PC-9 (cell line): ENCODE measurements around the gene PYGB. TPM values are rescaled to one million over a fixed set of nuclear protein-coding genes. Genes with fewer than 3 reads are reported as not detected.
"Not testable (repeated sequence)": the region's sequence is repeated elsewhere in the genome, so short reads cannot be mapped to it uniquely, and the experiment has no call there.

Experiments used
- BruUV-seq: library from RNA; stranded (reverse); fragments of 400-500 nt; replicated peaks from 2 replicates; lab custom pipeline; 2021; lab: Mats Ljungman, UMichigan
- CTCF ChIA-PET: fragments of 300-600 bp; sonication (Branson Sonifier 250); formaldehyde crosslinking; loops from one replicate; lab custom pipeline; 2022; ENCODE audit warnings: antibody characterized with exemption; lab: Charles Lee
- POLR2A ChIA-PET: fragments of 300-600 bp; sonication (Branson Sonifier 250); formaldehyde crosslinking; loops from one replicate; lab custom pipeline; 2022; ENCODE audit warnings: antibody characterized with exemption; ENCODE audit not compliant: unreplicated experiment; lab: Charles Lee
- DNase-seq, 2 experiments: peaks; one replicate each; pipeline versions ENCODE4 v3.0.0 to v3.0.0-alpha.2; 2015 to 2022; ENCODE audit warnings: mixed read lengths in 1 of 2
- H2AFZ ChIP-seq: fragments of 200-600 bp; sonication (generic); 2 replicates; pipeline ENCODE4 v1.8.1; 2017; ENCODE audit warnings: antibody characterized with exemption
- H3F3A ChIP-seq: fragments of 200-600 bp; sonication (generic); 2 replicates; pipeline ENCODE4 v1.8.1; 2017; ENCODE audit warnings: antibody characterized with exemption, mild to moderate bottlenecking, low read depth; ENCODE audit not compliant: insufficient read depth
- H3K27ac ChIP-seq: fragments of 200-600 bp; sonication (generic); 2 replicates; pipeline ENCODE4 v1.6.1; 2016; ENCODE audit warnings: mixed run types
- H3K27me3 ChIP-seq: fragments of 200-600 bp; sonication (generic); 2 replicates; pipeline ENCODE4 v1.6.1; 2016; ENCODE audit warnings: low read depth, mixed run types; ENCODE audit not compliant: insufficient read depth
- H3K36me3 ChIP-seq: fragments of 200-600 bp; sonication (generic); 2 replicates; pipeline ENCODE4 v1.6.1; 2016; ENCODE audit warnings: low read depth, mixed run types
- H3K4me1 ChIP-seq: fragments of 200-600 bp; sonication (generic); replicated peaks from 2 replicates; pipeline ENCODE4 v1.6.1; 2016; ENCODE audit warnings: mixed run types; ENCODE audit not compliant: insufficient read depth
- H3K4me2 ChIP-seq: fragments of 200-600 bp; sonication (generic); 2 replicates; pipeline ENCODE4 v1.6.1; 2017; ENCODE audit warnings: mixed run types
- H3K4me3 ChIP-seq: fragments of 200-600 bp; sonication (generic); 2 replicates; pipeline ENCODE4 v1.6.1; 2016; ENCODE audit warnings: mixed run types
- H3K79me2 ChIP-seq: fragments of 200-600 bp; sonication (generic); 2 replicates; pipeline ENCODE4 v1.6.1; 2017; ENCODE audit warnings: low read depth, mixed run types
- H3K9me2 ChIP-seq: fragments of 200-600 bp; sonication (generic); 2 replicates; pipeline ENCODE4 v1.8.1; 2017; ENCODE audit warnings: mild to moderate bottlenecking; ENCODE audit not compliant: insufficient read depth
- H3K9me3 ChIP-seq: fragments of 200-600 bp; sonication (generic); 2 replicates; pipeline ENCODE4 v1.8.1; 2016; ENCODE audit warnings: low read depth; ENCODE audit not compliant: insufficient read depth
- H4K20me1 ChIP-seq: fragments of 200-600 bp; sonication (generic); 2 replicates; pipeline ENCODE4 v1.8.1; 2017; ENCODE audit not compliant: insufficient read depth
- EZH2 ChIP-seq: fragments of 200-600 bp; sonication (generic); IDR thresholded peaks from 2 replicates; pipeline ENCODE4 v1.8.0; 2017; ENCODE audit warnings: antibody characterized with exemption, low read depth
- intact Hi-C: fragments of 100-400 bp; cut with micrococcal nuclease; formaldehyde crosslinking; loops from one replicate; pipeline ENCODE4 v1.10.0; 2022; ENCODE audit not compliant: unreplicated experiment
- total RNA-seq: library from RNA; stranded (reverse); gene quantifications from 2 replicates; pipeline ENCODE4 v1.2.3, GENCODE V29; 2021
- TF ChIP-seq, protein P1 (sequence below): fragments of 200-600 bp; sonication (generic); conservative IDR thresholded peaks from 2 replicates; pipeline ENCODE4 v1.6.1; 2017; ENCODE audit warnings: mixed run types, antibody characterized with exemption, mild to moderate bottlenecking, moderate library complexity

Gene PYGB
- total RNA-seq, 1 experiment from 2014 or later: 133 TPM

DNA sequence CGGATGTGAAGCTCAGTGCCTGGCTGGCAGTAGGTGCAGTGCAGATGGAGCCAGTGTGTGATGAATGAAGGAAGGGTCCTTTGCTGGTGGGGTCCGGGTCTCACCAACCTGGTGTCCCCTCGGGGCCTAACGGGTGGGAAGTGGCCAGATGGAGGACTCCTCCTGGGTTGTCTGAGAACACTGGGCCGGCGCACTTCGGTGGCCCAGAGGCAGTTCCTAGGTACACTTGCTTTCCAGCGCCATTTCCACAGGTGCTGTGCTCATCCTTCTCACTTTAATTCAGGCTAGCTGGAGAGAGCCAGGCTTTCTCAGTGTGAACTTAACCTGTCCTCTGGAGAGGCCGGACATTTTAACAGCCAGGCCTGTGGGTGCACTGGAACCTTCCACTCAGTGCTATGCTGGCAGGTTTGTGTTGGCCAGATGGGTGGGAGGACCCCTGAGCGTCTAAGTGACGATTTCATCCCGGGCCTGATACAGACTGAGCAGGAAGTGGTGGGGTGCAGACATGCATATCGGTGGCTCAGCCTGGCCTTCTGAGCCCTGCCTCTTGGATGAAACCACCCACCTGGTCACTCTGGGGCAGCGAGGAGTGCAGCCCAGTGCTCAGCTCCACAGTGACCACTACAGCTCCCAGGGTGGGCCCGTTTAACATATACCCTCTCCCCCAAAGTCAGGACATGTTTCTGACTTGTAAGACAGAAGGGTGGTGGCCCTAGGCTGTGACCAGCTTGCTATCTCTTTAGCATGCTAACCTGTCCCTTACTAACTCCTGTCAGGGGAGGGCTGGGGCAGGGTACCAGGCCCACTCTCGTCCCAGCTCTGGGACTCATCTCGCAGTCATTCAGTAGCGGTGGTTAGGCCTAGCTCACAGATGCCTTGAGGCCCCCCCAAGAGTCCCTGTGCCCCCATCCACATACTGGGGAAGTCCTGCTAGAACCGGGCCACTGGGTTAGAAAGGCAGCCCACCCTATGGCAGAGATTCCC is 8.2 kb upstream of the PYGB start:
- no peak for TF ChIP-seq EZH2
- TF ChIP-seq, protein P1, sequence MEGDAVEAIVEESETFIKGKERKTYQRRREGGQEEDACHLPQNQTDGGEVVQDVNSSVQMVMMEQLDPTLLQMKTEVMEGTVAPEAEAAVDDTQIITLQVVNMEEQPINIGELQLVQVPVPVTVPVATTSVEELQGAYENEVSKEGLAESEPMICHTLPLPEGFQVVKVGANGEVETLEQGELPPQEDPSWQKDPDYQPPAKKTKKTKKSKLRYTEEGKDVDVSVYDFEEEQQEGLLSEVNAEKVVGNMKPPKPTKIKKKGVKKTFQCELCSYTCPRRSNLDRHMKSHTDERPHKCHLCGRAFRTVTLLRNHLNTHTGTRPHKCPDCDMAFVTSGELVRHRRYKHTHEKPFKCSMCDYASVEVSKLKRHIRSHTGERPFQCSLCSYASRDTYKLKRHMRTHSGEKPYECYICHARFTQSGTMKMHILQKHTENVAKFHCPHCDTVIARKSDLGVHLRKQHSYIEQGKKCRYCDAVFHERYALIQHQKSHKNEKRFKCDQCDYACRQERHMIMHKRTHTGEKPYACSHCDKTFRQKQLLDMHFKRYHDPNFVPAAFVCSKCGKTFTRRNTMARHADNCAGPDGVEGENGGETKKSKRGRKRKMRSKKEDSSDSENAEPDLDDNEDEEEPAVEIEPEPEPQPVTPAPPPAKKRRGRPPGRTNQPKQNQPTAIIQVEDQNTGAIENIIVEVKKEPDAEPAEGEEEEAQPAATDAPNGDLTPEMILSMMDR: no peak
- H3K79me2 ChIP-seq: no peaks in the 10 kb centered on the region
- DNase-seq: no peak
- ChIA-PET POLR2A (no interaction called here), CTCF (no interaction called here)
- intact Hi-C loops: loop anchor here (2.0 to 5.0 kb wide), 4 partner anchors 15 to 1107 kb away; no protein-coding TSS in a partner anchor
- no peak overlapping the region for H2AFZ ChIP-seq
- no peak overlapping the region for H3K4me3 ChIP-seq
- peak overlapping the region; percentile 98 for H3K27ac ChIP-seq
- no peaks in the 10 kb centered on the region for H3K9me3 ChIP-seq
- H3K4me2 ChIP-seq: peak overlapping the region; percentile 63
- H3K9me2 ChIP-seq: no peaks in the 10 kb centered on the region
- peaks cover 58% of the 10 kb centered on the region for H3K4me1 ChIP-seq
- H3K36me3 ChIP-seq: no peaks in the 10 kb centered on the region
- no peaks in the 10 kb centered on the region for H3K27me3 ChIP-seq
- no TSS peak for BruUV-seq
- H3F3A ChIP-seq: peaks cover 28% of the 10 kb centered on the region
- no peaks in the 10 kb centered on the region for H4K20me1 ChIP-seq

DNA sequence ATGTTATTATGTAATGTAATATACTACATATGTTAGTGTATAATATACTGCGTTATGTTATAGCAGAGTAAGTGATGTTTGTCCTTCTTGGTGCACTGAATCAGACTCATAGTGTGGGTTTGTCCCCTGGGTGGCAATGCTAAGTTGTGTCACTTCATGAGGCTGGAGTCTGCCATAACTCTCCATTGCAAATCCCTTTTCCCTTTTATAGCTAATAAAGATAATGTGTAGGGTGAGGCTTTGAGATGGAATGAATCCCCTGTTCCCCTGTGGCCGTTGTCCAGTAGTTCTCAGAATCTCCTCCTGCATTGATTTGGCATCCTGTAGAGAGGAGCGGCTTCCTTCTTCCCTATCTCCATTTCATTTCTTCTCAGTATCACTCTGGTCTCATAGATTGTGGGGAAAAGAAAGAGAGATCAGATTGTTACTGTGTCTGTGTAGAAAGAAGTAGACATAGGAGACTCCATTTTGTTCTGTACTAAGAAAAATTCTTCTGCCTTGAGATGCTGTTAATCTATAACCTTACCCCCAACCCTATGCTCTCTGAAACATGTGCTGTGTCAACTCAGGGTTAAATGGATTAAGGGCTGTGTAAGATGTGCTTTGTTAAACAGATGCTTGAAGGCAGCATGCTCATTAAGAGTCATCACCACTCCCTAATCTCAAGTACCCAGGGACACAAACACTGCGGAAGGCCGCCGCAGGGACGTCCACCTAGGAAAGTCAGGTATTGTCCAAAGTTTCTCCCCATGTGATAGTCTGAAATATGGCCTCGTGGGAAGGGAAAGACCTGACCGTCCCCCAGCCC is 6.8 kb upstream of the PYGB start:
- H3K79me2 ChIP-seq, POLR2A ChIA-PET, H2AFZ ChIP-seq, H3K4me3 ChIP-seq, H3K9me3 ChIP-seq, DNase-seq, H3K27me3 ChIP-seq, CTCF ChIA-PET, H3K36me3 ChIP-seq, intact Hi-C loops, H3K9me2 ChIP-seq, H4K20me1 ChIP-seq, H3K4me2 ChIP-seq, BruUV-seq: not testable (repeated sequence)
- H3K4me1 ChIP-seq: peaks cover 57% of the 10 kb centered on the region
- H3F3A ChIP-seq: peaks cover 24% of the 10 kb centered on the region
- 0 out of 2 replicates have a peak overlapping the region, but pooled peaks have one; percentile 8 for H3K27ac ChIP-seq

DNA sequence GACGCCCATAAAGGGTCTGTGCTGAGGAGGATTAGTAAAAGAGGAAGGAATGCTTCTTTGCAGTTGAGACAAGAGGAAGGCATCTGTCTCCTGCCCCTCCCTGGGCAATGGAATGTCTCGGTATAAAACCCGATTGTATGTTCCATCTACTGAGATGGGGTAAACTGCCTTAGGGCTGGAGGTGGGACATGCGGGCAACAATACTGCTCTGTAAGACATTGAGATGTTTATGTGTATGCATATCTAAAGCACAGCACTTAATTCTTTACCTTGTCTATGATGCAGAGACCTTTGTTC is 6.3 kb upstream of the PYGB start:
- H3K36me3 ChIP-seq, H3K27ac ChIP-seq, H4K20me1 ChIP-seq, H3K9me3 ChIP-seq, H3K4me3 ChIP-seq, POLR2A ChIA-PET, DNase-seq, intact Hi-C loops, H2AFZ ChIP-seq, BruUV-seq, CTCF ChIA-PET, H3K79me2 ChIP-seq, H3K27me3 ChIP-seq, H3K4me2 ChIP-seq, H3K9me2 ChIP-seq: not testable (repeated sequence)
- Histone ChIP-seq H3K4me1 (peaks cover 57% of the 10 kb centered on the region), H3F3A (peaks cover 24% of the 10 kb centered on the region)

DNA sequence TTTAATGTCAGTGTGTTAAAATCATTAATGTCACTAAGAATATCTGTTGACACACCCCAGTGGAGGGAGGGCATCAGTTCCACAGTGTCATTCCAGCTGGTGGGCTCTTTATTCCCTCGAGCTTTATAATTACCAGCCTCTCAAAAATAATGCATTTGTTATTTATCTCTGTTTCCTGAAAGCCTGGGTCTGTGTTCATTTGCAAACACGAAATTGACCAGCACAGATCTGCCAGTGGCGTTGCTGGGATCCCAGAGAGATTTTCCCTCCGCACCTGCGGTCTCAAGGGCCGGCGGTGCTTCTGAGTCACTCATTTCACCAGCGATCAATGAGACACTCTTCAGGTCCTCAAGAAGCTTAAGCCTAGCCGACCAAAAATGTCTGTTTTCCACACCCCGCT is 5.7 kb upstream of the PYGB start:
- BruUV-seq: no TSS peak
- peaks cover 24% of the 10 kb centered on the region for H3F3A ChIP-seq
- TF ChIP-seq, protein P1: no peak
- no peak for TF ChIP-seq EZH2
- no peaks in the 10 kb centered on the region for H3K36me3 ChIP-seq
- H3K9me2 ChIP-seq: no peaks in the 10 kb centered on the region
- intact Hi-C loops: no loop called here
- H3K27me3 ChIP-seq: no peaks in the 10 kb centered on the region
- no peak overlapping the region for H2AFZ ChIP-seq
- no peaks in the 10 kb centered on the region for H4K20me1 ChIP-seq
- H3K4me3 ChIP-seq: no peak overlapping the region
- no peaks in the 10 kb centered on the region for H3K9me3 ChIP-seq
- H3K79me2 ChIP-seq: peaks cover 8% of the 10 kb centered on the region; the same call in 1 of the 2 replicates
- POLR2A ChIA-PET: no interaction called here
- peaks cover 54% of the 10 kb centered on the region for H3K4me1 ChIP-seq
- CTCF ChIA-PET: interaction anchor here (0.6 kb wide), 1 partner anchor 122 kb away, joined by 3 read pairs; no protein-coding TSS in a partner anchor
- no peak overlapping the region for H3K27ac ChIP-seq
- no peak for DNase-seq
- H3K4me2 ChIP-seq: no peak overlapping the region
